HepG2 (cell line): Measurements from ENCODE around the gene PPP1R15A. TPM values are rescaled to one million over a fixed set of nuclear protein-coding genes. Genes with fewer than 3 reads are reported as not detected.

ENCODE experiments used
- ATAC-seq: fragments of 200-7000 bp; cut with Tn5 transposase; 3 replicates; pipeline ENCODE4 v1.9.1; 2020; ENCODE audit warnings: mild to moderate bottlenecking, moderate library complexity
- BruUV-seq: library from RNA; stranded (reverse); fragments of 400-500 nt; replicated peaks from 2 replicates; lab custom pipeline; 2021; lab: Mats Ljungman, UMichigan
- CTCF ChIA-PET: fragments of 300-600 bp; formaldehyde crosslinking; extraction: SDS; loops from one replicate; lab custom pipeline; 2021; ENCODE audit warnings: low total read pairs, inconsistent platforms, low intra/inter-chr PET ratio; lab: Yijun Ruan, JAX
- POLR2A ChIA-PET: fragments of 350-600 bp; sonication (Branson Sonifier 250); formaldehyde crosslinking; loops from one replicate; lab custom pipeline; 2020; ENCODE audit warnings: antibody characterized with exemption, inconsistent platforms; lab: Yijun Ruan, JAX
- DNase-seq: peaks from one replicate; pipeline ENCODE4 v3.0.0-alpha.2; 2015; ENCODE audit warnings: low spot score
- FAIRE-seq: peaks from 3 replicates; lab custom pipeline; 2011; peaks lifted over from hg19 to GRCh38; lab: Jason Lieb, UNC
- H2AFZ ChIP-seq: one replicate; pipeline ENCODE4 v1.6.1; 2011; ENCODE audit warnings: low read length, inconsistent platforms
- H3K27ac ChIP-seq: fragments of 300-600 bp; 3 replicates; pipeline ENCODE4 v1.8.0; 2011; ENCODE audit warnings: mixed run types, mild to moderate bottlenecking, mixed read lengths, low read length, inconsistent platforms; ENCODE audit not compliant: insufficient read depth; ENCODE audit errors: extremely low read length
- H3K27me3 ChIP-seq, 2 experiments: fragments of 200-600 bp in 1 of 2; 2 replicates in 1 of 2; 3 replicates in 1 of 2; pipeline versions ENCODE4 v1.6.0 to v1.8.0; 2011; ENCODE audit warnings: low read length in 2 of 2, mild to moderate bottlenecking in 2 of 2, moderate library complexity in 2 of 2, inconsistent platforms in 1 of 2; ENCODE audit not compliant: insufficient read depth in 2 of 2, control insufficient read depth in 1 of 2
- H3K36me3 ChIP-seq, 2 experiments: fragments of 200-600 bp in 1 of 2; replicated peaks in 1 of 2; 2 replicates in 1 of 2; 3 replicates in 1 of 2; pipeline versions ENCODE4 v1.5.1 to v1.8.0; 2011; ENCODE audit warnings: low read length in 2 of 2, inconsistent platforms in 1 of 2; ENCODE audit not compliant: insufficient read depth in 2 of 2, control insufficient read depth in 1 of 2
- H3K4me1 ChIP-seq: 2 replicates; pipeline ENCODE4 v1.5.1; 2012; ENCODE audit warnings: low read length, inconsistent platforms; ENCODE audit not compliant: insufficient read depth
- H3K4me2 ChIP-seq: 2 replicates; pipeline ENCODE4 v1.6.0; 2011; ENCODE audit warnings: low read depth, low read length, inconsistent platforms
- H3K4me3 ChIP-seq, 3 experiments: fragments of 200-600 bp in 1 of 3; sonication (generic), shearing (Covaris generic) in 1 of 3; replicated peaks in 1 of 3; 2 replicates each; pipeline ENCODE4 v1.5.1; 2011 to 2016; ENCODE audit warnings: low read length in 3 of 3, inconsistent platforms in 2 of 3, low read depth in 2 of 3, mild to moderate bottlenecking in 2 of 3, control low read depth in 1 of 3, mixed read lengths in 1 of 3; ENCODE audit not compliant: insufficient read depth in 1 of 3
- H3K79me2 ChIP-seq: one replicate; pipeline ENCODE4 v1.6.1; 2011; ENCODE audit warnings: low read length, inconsistent platforms; ENCODE audit not compliant: insufficient read depth
- H3K9ac ChIP-seq: 2 replicates; pipeline ENCODE4 v1.6.0; 2011; ENCODE audit warnings: mild to moderate bottlenecking, low read depth, low read length, inconsistent platforms; ENCODE audit not compliant: insufficient read depth
- H3K9me3 ChIP-seq: 2 replicates; pipeline ENCODE4 v1.5.1; 2012; ENCODE audit warnings: mild to moderate bottlenecking, low read length
- H4K20me1 ChIP-seq: 2 replicates; pipeline ENCODE4 v1.6.0; 2011; ENCODE audit warnings: inconsistent platforms, mild to moderate bottlenecking, low read length, moderate library complexity; ENCODE audit not compliant: insufficient read depth
- AHR ChIP-seq: IDR thresholded peaks from 2 replicates; pipeline ENCODE4 v1.6.1; 2018; ENCODE audit warnings: missing genetic modification reagents, missing compliant biosample characterization
- CTCF ChIP-seq: sonication (generic); formaldehyde crosslinking; IDR thresholded peaks from 2 replicates; pipeline ENCODE4 v1.5.0; 2020; ENCODE audit warnings: mild to moderate bottlenecking, missing genetic modification reagents, moderate library complexity
- KDM1A ChIP-seq: IDR thresholded peaks from 2 replicates; pipeline ENCODE4 v1.6.1; 2016; ENCODE audit warnings: missing compliant biosample characterization
- MEIS2 ChIP-seq: sonication (generic); formaldehyde crosslinking; IDR thresholded peaks from 2 replicates; pipeline ENCODE4 v1.9.0; 2021; ENCODE audit warnings: mild to moderate bottlenecking, missing genetic modification reagents
- SAP130 ChIP-seq: IDR thresholded peaks from 2 replicates; pipeline ENCODE4 v1.6.1; 2016; ENCODE audit warnings: low read depth
- ZBTB39 ChIP-seq: sonication (generic); formaldehyde crosslinking; IDR thresholded peaks from 2 replicates; pipeline ENCODE4 v1.5.0; 2020; ENCODE audit warnings: missing genetic modification reagents
- ZMYM3 ChIP-seq: sonication (generic); formaldehyde crosslinking; IDR thresholded peaks from 2 replicates; pipeline ENCODE4 v1.5.1; 2020; ENCODE audit warnings: mild to moderate bottlenecking, missing genetic modification reagents
- ZNF605 ChIP-seq: sonication (generic); formaldehyde crosslinking; IDR thresholded peaks from 2 replicates; pipeline ENCODE4 v1.8.0; 2022; ENCODE audit warnings: mild to moderate bottlenecking, missing genetic modification reagents
- ZNF687 ChIP-seq: sonication (generic); formaldehyde crosslinking; IDR thresholded peaks from 2 replicates; pipeline ENCODE4 v1.5.1; 2020; ENCODE audit warnings: mild to moderate bottlenecking, missing genetic modification reagents, moderate library complexity
- WGBS: methylation state at CpG from one replicate; pipeline ENCODE4 v1.1.6; 2017; ENCODE audit warnings: low lambda C conversion rate; 5-methylcytosine and 5-hydroxymethylcytosine counted together
- in situ Hi-C: cut with HindIII; loops from 2 replicates; pipeline ENCODE4 v1.10.0; 2017; ENCODE audit warnings: low pct_unique_long_range_greater_than_20kb; ENCODE audit not compliant: extremely low pct_ligation_motif_present
- intact Hi-C: fragments of 100-400 bp; cut with micrococcal nuclease; formaldehyde crosslinking; loops from one replicate; pipeline ENCODE4 v1.10.0; 2022; ENCODE audit not compliant: unreplicated experiment
- polyA plus RNA-seq, 8 experiments: library from polyadenylated mRNA; depleted of rRNA in 3 of 8; stranded (reverse) in 7 of 8; unstranded in 1 of 8; fragments of >200 nt; fragmentation: Illumina TruSeq in 4 of 8; extraction: Trizol in 4 of 8; gene quantifications; 2 replicates each; pipeline versions ENCODE4 v1.2.1 to v1.2.3, GENCODE V29; 2011 to 2016; ENCODE audit warnings: low read depth in 4 of 8, missing spikeins in 1 of 8, mixed read lengths in 1 of 8; ENCODE audit not compliant: insufficient read depth in 1 of 8
- total RNA-seq, 5 experiments: library from RNA; depleted of rRNA; stranded (reverse); fragments of >200 nt; fragmentation: Illumina TruSeq; extraction: Trizol; gene quantifications; 2 replicates each; pipeline ENCODE4 v1.2.3, GENCODE V29; 2016; ENCODE audit warnings: low read depth in 1 of 5

The PPP1R15A gene
- total and polyA plus RNA-seq, 2 of the 13 experiments (the other 11 are each of a cell fraction or from before 2014, with no cell fraction given): 15.6 to 18.5 TPM

GRCh38 chr19:48866692-48867091, 5.5 kb upstream of the PPP1R15A start:
- CTCF ChIA-PET: no interaction called here
- in situ Hi-C loops: no loop called here
- TF ChIP-seq ZNF605 (CRISPR knock-in tag) (peak; percentile 14; the same call in 1 of the 2 replicates), MEIS2 (CRISPR knock-in tag) (no peak)
- TF ChIP-seq, all 625 proteins: peak for 1
- H3K4me1 ChIP-seq: peaks cover 25% of the 10 kb centered on the region
- H4K20me1 ChIP-seq: no peaks in the 10 kb centered on the region
- BruUV-seq: no TSS peak
- no peak overlapping the region for H2AFZ ChIP-seq
- no peak overlapping the region for H3K4me3 ChIP-seq
- peak overlapping the region; percentile 95 for H3K4me2 ChIP-seq
- POLR2A ChIA-PET: interaction anchor here (1.9 to 3.1 kb wide), 2 partner anchors 97 to 101 kb away, joined by 4 to 10 read pairs; no protein-coding TSS in a partner anchor
- FAIRE-seq (no peak), ATAC-seq (no peak), DNase-seq (no peak)
- intact Hi-C loops: no loop called here
- H3K36me3 ChIP-seq: no peaks in the 10 kb centered on the region
- 81% methylated on average over 3 of the region's 6 CpGs for WGBS
- no peak overlapping the region for H3K27ac ChIP-seq
- H3K27me3 ChIP-seq: no peaks in the 10 kb centered on the region
- H3K9ac ChIP-seq: no peak overlapping the region
- H3K9me3 ChIP-seq: no peaks in the 10 kb centered on the region
- no peaks in the 10 kb centered on the region for H3K79me2 ChIP-seq

- Histone ChIP-seq H3K79me2 (no peaks in the 10 kb centered on the region), H2AFZ (no peak overlapping the region), H3K27ac (no peak overlapping the region), H3K4me3 (peak overlapping the region; percentile 58 to 83 (median 76)), H4K20me1 (no peaks in the 10 kb centered on the region), H3K9me3 (no peaks in the 10 kb centered on the region), H3K9ac (peak overlapping the region; percentile 77), H3K4me2 (peak overlapping the region; percentile 95), H3K36me3 (no peaks in the 10 kb centered on the region), H3K27me3 (no peaks in the 10 kb centered on the region), H3K4me1 (peaks cover 25% of the 10 kb centered on the region)
- intact Hi-C loops: no loop called here
- ChIA-PET CTCF (no interaction called here), POLR2A (interaction anchor here (0.6 to 3.1 kb wide), 4 partner anchors 25 to 101 kb away, joined by 3 to 10 read pairs (median 4); no protein-coding TSS in a partner anchor)
- no TSS peak for BruUV-seq
- DNase-seq: no peak
- ATAC-seq: no peak
- FAIRE-seq: no peak
- WGBS: 15% methylated on average over 10 of the region's 14 CpGs
- in situ Hi-C loops: no loop called here
- TF ChIP-seq ZBTB39 (CRISPR knock-in tag) (0 out of 2 replicates have a peak, but pooled peaks have one; percentile 38), ZMYM3 (peak; percentile 34), ZNF687 (CRISPR knock-in tag) (peak; percentile 30; the same call in 1 of the 2 replicates), CTCF (CRISPR knock-in tag) (0 out of 2 replicates have a peak, but pooled peaks have one; percentile 18), SAP130 (CRISPR knock-in tag) (peak; percentile 22; the same call in 1 of the 2 replicates), KDM1A (0 out of 2 replicates have a peak, but pooled peaks have one; percentile 28), AHR (CRISPR knock-in tag) (0 out of 2 replicates have a peak, but pooled peaks have one; percentile 13)
Observed at GRCh38 chr19:48867123-48867745, 5.0 kb upstream of the PPP1R15A start.
